HEK293 (cell line): ENCODE data around the gene AKAP6.

Source experiments
- CTCF ChIA-PET: fragments of 350-600 bp; formaldehyde crosslinking; extraction: SDS; loops from one replicate; lab custom pipeline; 2021; ENCODE audit warnings: antibody characterized with exemption; lab: Yijun Ruan, JAX
- POLR2A ChIA-PET: fragments of 300-600 bp; formaldehyde crosslinking; extraction: SDS; loops from one replicate; lab custom pipeline; 2020; ENCODE audit warnings: antibody characterized with exemption, inconsistent platforms; lab: Yijun Ruan, JAX
- H3K27ac ChIP-seq: fragments of 200-500 bp; sonication (Bioruptor generic); 2 replicates; pipeline ENCODE4 v1.5.1; 2014; ENCODE audit warnings: low read depth, low read length, control low read depth, inconsistent platforms; ENCODE audit errors: extremely low read depth
- H3K36me3 ChIP-seq, 2 experiments: fragments of 200-500 bp in 1 of 2; sonication (Bioruptor generic) in 1 of 2; 1 replicate in 1 of 2; 2 replicates in 1 of 2; pipeline ENCODE4 v1.5.1; 2014 to 2017; ENCODE audit warnings: inconsistent platforms in 2 of 2, low read length in 2 of 2; ENCODE audit not compliant: control insufficient read depth in 2 of 2, insufficient read depth in 1 of 2
- H3K4me1 ChIP-seq: fragments of 200-500 bp; sonication (Bioruptor generic); 2 replicates; pipeline ENCODE4 v1.5.1; 2014; ENCODE audit warnings: mild to moderate bottlenecking, low read length, inconsistent platforms; ENCODE audit not compliant: control insufficient read depth, insufficient read depth
- H3K4me3 ChIP-seq: 2 replicates; pipeline ENCODE4 v1.5.1; 2011; ENCODE audit warnings: low read depth, mild to moderate bottlenecking, control low read depth, low read length, moderate library complexity
- H3K9me3 ChIP-seq: fragments of 200-500 bp; sonication (Bioruptor generic); 2 replicates; pipeline ENCODE4 v1.5.1; 2014; ENCODE audit warnings: low read depth, low read length, inconsistent platforms; ENCODE audit not compliant: control insufficient read depth, insufficient read depth
- KLF1 ChIP-seq: fragments of 450-650 bp; formaldehyde crosslinking; IDR thresholded peaks from 2 replicates; pipeline ENCODE4 v1.5.1; 2016; ENCODE audit warnings: missing biosample characterization, missing genetic modification characterization
- KLF7 ChIP-seq: fragments of 450-650 bp; formaldehyde crosslinking; IDR thresholded peaks from 2 replicates; pipeline ENCODE4 v1.5.1; 2016; ENCODE audit warnings: missing biosample characterization, missing genetic modification characterization, borderline replicate concordance
- MYNN ChIP-seq: fragments of 450-650 bp; formaldehyde crosslinking; IDR thresholded peaks from 2 replicates; pipeline ENCODE4 v1.5.1; 2016; ENCODE audit warnings: missing biosample characterization, missing genetic modification characterization, borderline replicate concordance
- REPIN1 ChIP-seq: fragments of 450-650 bp; formaldehyde crosslinking; IDR thresholded peaks from 2 replicates; pipeline ENCODE4 v1.5.1; 2017; ENCODE audit warnings: missing biosample characterization, missing genetic modification characterization, low read depth
- ZNF16 ChIP-seq: fragments of 450-650 bp; formaldehyde crosslinking; IDR thresholded peaks from 2 replicates; pipeline ENCODE4 v1.5.1; 2016; ENCODE audit warnings: low read depth, missing biosample characterization, missing genetic modification characterization
- ZNF175 ChIP-seq: fragments of 450-650 bp; formaldehyde crosslinking; IDR thresholded peaks from 2 replicates; pipeline ENCODE4 v1.5.1; 2016; ENCODE audit warnings: missing biosample characterization, missing genetic modification characterization
- ZNF23 ChIP-seq: fragments of 450-650 bp; formaldehyde crosslinking; IDR thresholded peaks from 2 replicates; pipeline ENCODE4 v1.5.1; 2016; ENCODE audit warnings: missing biosample characterization, missing genetic modification characterization, borderline replicate concordance
- ZNF292 ChIP-seq: fragments of 450-650 bp; formaldehyde crosslinking; IDR thresholded peaks from 2 replicates; pipeline ENCODE4 v1.5.1; 2016; ENCODE audit warnings: low read depth, missing biosample characterization, missing genetic modification characterization, borderline replicate concordance
- ZNF366 ChIP-seq: fragments of 450-650 bp; formaldehyde crosslinking; conservative IDR thresholded peaks from 2 replicates; pipeline ENCODE4 v1.5.1; 2016; ENCODE audit warnings: missing biosample characterization, missing genetic modification characterization
- ZNF37A ChIP-seq: fragments of 450-650 bp; IDR thresholded peaks from 2 replicates; pipeline ENCODE4 v1.5.1; 2018; ENCODE audit warnings: missing biosample characterization, missing genetic modification characterization
- ZNF48 ChIP-seq: fragments of 450-650 bp; formaldehyde crosslinking; IDR thresholded peaks from 2 replicates; pipeline ENCODE4 v1.5.1; 2016; ENCODE audit warnings: missing biosample characterization, missing genetic modification characterization
- ZNF560 ChIP-seq: fragments of 450-650 bp; formaldehyde crosslinking; IDR thresholded peaks from 2 replicates; pipeline ENCODE4 v1.5.1; 2017; ENCODE audit warnings: missing biosample characterization, missing genetic modification characterization, borderline replicate concordance
- ZNF768 ChIP-seq: fragments of 450-650 bp; formaldehyde crosslinking; IDR thresholded peaks from 2 replicates; pipeline ENCODE4 v1.5.1; 2018; ENCODE audit warnings: missing biosample characterization, mild to moderate bottlenecking, missing genetic modification characterization
- TF ChIP-seq, protein P1 (sequence below): fragments of 450-650 bp; formaldehyde crosslinking; IDR thresholded peaks from 2 replicates; pipeline ENCODE4 v1.5.1; 2017; ENCODE audit warnings: missing biosample characterization, missing genetic modification characterization
- TF ChIP-seq, protein P2 (sequence below): fragments of 450-650 bp; formaldehyde crosslinking; IDR thresholded peaks from 2 replicates; pipeline ENCODE4 v1.5.1; 2016; ENCODE audit warnings: missing biosample characterization, missing genetic modification characterization, borderline replicate concordance

AKAP6 gene

GRCh38 chr14:32702562-32702961 lies 373.5 kb downstream of the AKAP6 start:
- TF ChIP-seq ZNF23 (tag by site-specific recombination) (no peak), KLF1 (no peak)
- TF ChIP-seq, all 188 proteins: peak for 0
- Histone ChIP-seq H3K36me3 (no peaks in the 10 kb centered on the region), H3K27ac (no peak overlapping the region), H3K9me3 (no peaks in the 10 kb centered on the region; the same call in 1 of the 2 replicates), H3K4me3 (no peak overlapping the region), H3K4me1 (no peaks in the 10 kb centered on the region)
- ChIA-PET CTCF (no interaction called here), POLR2A (no interaction called here)

DNA sequence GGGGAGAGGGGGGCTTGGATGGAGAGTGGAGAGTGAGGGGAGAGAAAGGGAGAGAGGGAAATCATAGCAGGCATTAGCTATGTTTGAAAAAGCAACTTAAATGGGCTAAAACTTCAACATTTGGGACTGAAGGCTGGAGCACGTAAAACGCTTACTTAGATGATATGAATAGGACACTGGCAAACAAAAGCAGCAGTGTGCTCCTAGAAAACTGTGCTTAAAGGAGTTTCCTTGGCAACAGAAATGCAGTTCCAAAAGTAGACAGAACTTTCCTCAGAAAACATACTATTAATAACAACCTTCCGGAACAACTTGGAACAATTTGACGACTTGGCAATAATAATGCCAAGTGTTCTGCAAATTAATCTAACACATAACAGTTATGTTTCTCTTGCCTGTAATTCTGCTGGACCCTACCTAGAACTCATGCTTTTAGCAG lies 374.1 kb downstream of the AKAP6 start:
- TF ChIP-seq ZNF768 (tag by site-specific recombination) (no peak), ZNF175 (no peak), ZNF292 (tag by site-specific recombination) (no peak), REPIN1 (no peak), ZNF560 (tag by site-specific recombination) (no peak), ZNF366 (tag by site-specific recombination) (no peak), ZNF16 (no peak), ZNF48 (tag by site-specific recombination) (no peak), MYNN (tag by site-specific recombination) (no peak)
- TF ChIP-seq, protein P1, sequence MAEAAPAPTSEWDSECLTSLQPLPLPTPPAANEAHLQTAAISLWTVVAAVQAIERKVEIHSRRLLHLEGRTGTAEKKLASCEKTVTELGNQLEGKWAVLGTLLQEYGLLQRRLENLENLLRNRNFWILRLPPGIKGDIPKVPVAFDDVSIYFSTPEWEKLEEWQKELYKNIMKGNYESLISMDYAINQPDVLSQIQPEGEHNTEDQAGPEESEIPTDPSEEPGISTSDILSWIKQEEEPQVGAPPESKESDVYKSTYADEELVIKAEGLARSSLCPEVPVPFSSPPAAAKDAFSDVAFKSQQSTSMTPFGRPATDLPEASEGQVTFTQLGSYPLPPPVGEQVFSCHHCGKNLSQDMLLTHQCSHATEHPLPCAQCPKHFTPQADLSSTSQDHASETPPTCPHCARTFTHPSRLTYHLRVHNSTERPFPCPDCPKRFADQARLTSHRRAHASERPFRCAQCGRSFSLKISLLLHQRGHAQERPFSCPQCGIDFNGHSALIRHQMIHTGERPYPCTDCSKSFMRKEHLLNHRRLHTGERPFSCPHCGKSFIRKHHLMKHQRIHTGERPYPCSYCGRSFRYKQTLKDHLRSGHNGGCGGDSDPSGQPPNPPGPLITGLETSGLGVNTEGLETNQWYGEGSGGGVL = no peak
- TF ChIP-seq, protein P2, sequence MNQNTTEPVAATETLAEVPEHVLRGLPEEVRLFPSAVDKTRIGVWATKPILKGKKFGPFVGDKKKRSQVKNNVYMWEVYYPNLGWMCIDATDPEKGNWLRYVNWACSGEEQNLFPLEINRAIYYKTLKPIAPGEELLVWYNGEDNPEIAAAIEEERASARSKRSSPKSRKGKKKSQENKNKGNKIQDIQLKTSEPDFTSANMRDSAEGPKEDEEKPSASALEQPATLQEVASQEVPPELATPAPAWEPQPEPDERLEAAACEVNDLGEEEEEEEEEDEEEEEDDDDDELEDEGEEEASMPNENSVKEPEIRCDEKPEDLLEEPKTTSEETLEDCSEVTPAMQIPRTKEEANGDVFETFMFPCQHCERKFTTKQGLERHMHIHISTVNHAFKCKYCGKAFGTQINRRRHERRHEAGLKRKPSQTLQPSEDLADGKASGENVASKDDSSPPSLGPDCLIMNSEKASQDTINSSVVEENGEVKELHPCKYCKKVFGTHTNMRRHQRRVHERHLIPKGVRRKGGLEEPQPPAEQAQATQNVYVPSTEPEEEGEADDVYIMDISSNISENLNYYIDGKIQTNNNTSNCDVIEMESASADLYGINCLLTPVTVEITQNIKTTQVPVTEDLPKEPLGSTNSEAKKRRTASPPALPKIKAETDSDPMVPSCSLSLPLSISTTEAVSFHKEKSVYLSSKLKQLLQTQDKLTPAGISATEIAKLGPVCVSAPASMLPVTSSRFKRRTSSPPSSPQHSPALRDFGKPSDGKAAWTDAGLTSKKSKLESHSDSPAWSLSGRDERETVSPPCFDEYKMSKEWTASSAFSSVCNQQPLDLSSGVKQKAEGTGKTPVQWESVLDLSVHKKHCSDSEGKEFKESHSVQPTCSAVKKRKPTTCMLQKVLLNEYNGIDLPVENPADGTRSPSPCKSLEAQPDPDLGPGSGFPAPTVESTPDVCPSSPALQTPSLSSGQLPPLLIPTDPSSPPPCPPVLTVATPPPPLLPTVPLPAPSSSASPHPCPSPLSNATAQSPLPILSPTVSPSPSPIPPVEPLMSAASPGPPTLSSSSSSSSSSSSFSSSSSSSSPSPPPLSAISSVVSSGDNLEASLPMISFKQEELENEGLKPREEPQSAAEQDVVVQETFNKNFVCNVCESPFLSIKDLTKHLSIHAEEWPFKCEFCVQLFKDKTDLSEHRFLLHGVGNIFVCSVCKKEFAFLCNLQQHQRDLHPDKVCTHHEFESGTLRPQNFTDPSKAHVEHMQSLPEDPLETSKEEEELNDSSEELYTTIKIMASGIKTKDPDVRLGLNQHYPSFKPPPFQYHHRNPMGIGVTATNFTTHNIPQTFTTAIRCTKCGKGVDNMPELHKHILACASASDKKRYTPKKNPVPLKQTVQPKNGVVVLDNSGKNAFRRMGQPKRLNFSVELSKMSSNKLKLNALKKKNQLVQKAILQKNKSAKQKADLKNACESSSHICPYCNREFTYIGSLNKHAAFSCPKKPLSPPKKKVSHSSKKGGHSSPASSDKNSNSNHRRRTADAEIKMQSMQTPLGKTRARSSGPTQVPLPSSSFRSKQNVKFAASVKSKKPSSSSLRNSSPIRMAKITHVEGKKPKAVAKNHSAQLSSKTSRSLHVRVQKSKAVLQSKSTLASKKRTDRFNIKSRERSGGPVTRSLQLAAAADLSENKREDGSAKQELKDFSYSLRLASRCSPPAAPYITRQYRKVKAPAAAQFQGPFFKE (tag by site-specific recombination) = no peak
- TF ChIP-seq, all 188 proteins: peak for 0
- no peak overlapping the region for H3K27ac ChIP-seq

GRCh38 chr14:32706721-32707519 lies 377.8 kb downstream of the AKAP6 start:
- ChIA-PET POLR2A (no interaction called here), CTCF (interaction anchor here (0.6 kb wide), 1 partner anchor 1390 kb away, joined by 3 read pairs; no protein-coding TSS in a partner anchor)
- no peaks in the 10 kb centered on the region for H3K36me3 ChIP-seq
- no peak overlapping the region for H3K4me3 ChIP-seq
- H3K9me3 ChIP-seq = no peaks in the 10 kb centered on the region
- no peaks in the 10 kb centered on the region; the same call in 1 of the 2 replicates for H3K4me1 ChIP-seq
- TF ChIP-seq ZNF37A (tag by site-specific recombination) (no peak), KLF7 (tag by site-specific recombination) (no peak)
- no peak overlapping the region for H3K27ac ChIP-seq

More for the DNA sequence above, 374.1 kb downstream of the AKAP6 start:
- H3K36me3 ChIP-seq = no peaks in the 10 kb centered on the region
- H3K4me3 ChIP-seq = no peak overlapping the region
- CTCF ChIA-PET = no interaction called here
- no peaks in the 10 kb centered on the region; the same call in 1 of the 2 replicates for H3K9me3 ChIP-seq
- no peaks in the 10 kb centered on the region for H3K4me1 ChIP-seq
- POLR2A ChIA-PET = no interaction called here
